ENCODE measurements around the gene AUH.

Gene AUH

GRCh38 chr9:91295357-91295756 is 66.4 kb downstream of the AUH start:
- DNase-seq (ENCODE audit: low read depth): no peak

GRCh38 chr9:91291866-91292265 is 69.9 kb downstream of the AUH start:
- no peak for DNase-seq (ENCODE audit: low read depth)

GRCh38 chr9:91289244-91289643 is 72.5 kb downstream of the AUH start:
- DNase-seq (ENCODE audit: low read depth): no peak

GRCh38 chr9:91285729-91286353 is 75.9 kb downstream of the AUH start:
- DNase-seq (ENCODE audit: low read depth): no peak

GRCh38 chr9:91282292-91282691 is 79.4 kb downstream of the AUH start:
- DNase-seq (ENCODE audit: low read depth): no peak

- no peak for DNase-seq (ENCODE audit: low read depth)
Observed at GRCh38 chr9:91279296-91280204, 82.2 kb downstream of the AUH start.

- DNase-seq (ENCODE audit: low read depth): no peak
Observed at GRCh38 chr9:91276513-91276912, 85.2 kb downstream of the AUH start.

GRCh38 chr9:91275655-91276054 is 86.1 kb downstream of the AUH start:
- DNase-seq (ENCODE audit: low read depth): no peak

GRCh38 chr9:91274949-91275492 is 86.7 kb downstream of the AUH start:
- no peak for DNase-seq (ENCODE audit: low read depth)

GRCh38 chr9:91273853-91274552 is 87.7 kb downstream of the AUH start:
- no peak for DNase-seq (ENCODE audit: low read depth)

- DNase-seq (ENCODE audit: low read depth): no peak
Observed at GRCh38 chr9:91271156-91271555, 90.6 kb downstream of the AUH start.

- no peak for DNase-seq (ENCODE audit: low read depth)
Observed at GRCh38 chr9:91269907-91270491, 91.7 kb downstream of the AUH start.

- DNase-seq (ENCODE audit: low read depth): no peak
Observed at GRCh38 chr9:91266448-91266847, 95.3 kb downstream of the AUH start.

GRCh38 chr9:91265514-91265913 is 96.2 kb downstream of the AUH start:
- no peak for DNase-seq (ENCODE audit: low read depth)

- DNase-seq (ENCODE audit: low read depth): no peak
Observed at GRCh38 chr9:91261417-91261816, 100.3 kb downstream of the AUH start.

- DNase-seq (ENCODE audit: low read depth): no peak
Observed at GRCh38 chr9:91259162-91259561, 102.6 kb downstream of the AUH start.

GRCh38 chr9:91258451-91258850 is 103.3 kb downstream of the AUH start:
- DNase-seq (ENCODE audit: low read depth): no peak

GRCh38 chr9:91256235-91256634 is 105.5 kb downstream of the AUH start:
- no peak for DNase-seq (ENCODE audit: low read depth)

- DNase-seq (ENCODE audit: low read depth): no peak
Observed at GRCh38 chr9:91255327-91255726, 106.4 kb downstream of the AUH start.

- no peak for DNase-seq (ENCODE audit: low read depth)
Observed at GRCh38 chr9:91253488-91253887, 108.2 kb downstream of the AUH start.

- no peak for DNase-seq (ENCODE audit: low read depth)
Observed at GRCh38 chr9:91248707-91249106, 113.0 kb downstream of the AUH start.

- no peak for DNase-seq (ENCODE audit: low read depth)
Observed at GRCh38 chr9:91247278-91247677, 114.4 kb downstream of the AUH start.
